OCI-LY7 (cell line): ENCODE data around the gene CHRNA7.

Experiments
- EZH2phosphoT487 ChIP-seq: fragments of 200-600 bp; sonication (generic); IDR thresholded peaks from 2 replicates; pipeline ENCODE4 v1.6.1; 2018; ENCODE audit warnings: low read depth, borderline replicate concordance, mild to moderate bottlenecking, mixed run types, antibody characterized with exemption, low read length, moderate library complexity, mixed read lengths
- TF ChIP-seq, protein P1 (sequence below): fragments of 200-600 bp; sonication (generic); conservative IDR thresholded peaks from 2 replicates; pipeline ENCODE4 v1.5.1; 2014; ENCODE audit warnings: mild to moderate bottlenecking, antibody characterized with exemption, low read length, moderate library complexity, mixed read lengths

DNA sequence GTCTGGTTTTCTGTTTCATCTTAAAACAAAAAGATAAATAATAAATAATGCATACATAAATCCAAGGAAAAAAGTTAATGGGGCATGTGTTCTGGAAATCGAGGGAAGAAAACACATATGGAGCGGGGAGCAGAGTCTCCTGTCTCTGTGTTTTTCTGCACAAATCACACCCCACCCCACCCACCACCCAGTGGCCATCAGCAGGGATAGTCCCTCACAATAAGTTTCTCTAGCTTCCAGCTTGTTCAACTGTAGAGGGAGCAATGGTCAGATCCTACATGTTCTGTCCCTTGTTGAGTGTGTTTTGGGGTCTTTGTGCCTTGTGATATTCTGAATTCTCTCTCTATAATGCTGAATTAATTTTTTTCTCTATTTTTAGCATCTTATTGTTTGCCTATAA lies 26.8 kb upstream of the CHRNA7 start:
- TF ChIP-seq, protein P1, sequence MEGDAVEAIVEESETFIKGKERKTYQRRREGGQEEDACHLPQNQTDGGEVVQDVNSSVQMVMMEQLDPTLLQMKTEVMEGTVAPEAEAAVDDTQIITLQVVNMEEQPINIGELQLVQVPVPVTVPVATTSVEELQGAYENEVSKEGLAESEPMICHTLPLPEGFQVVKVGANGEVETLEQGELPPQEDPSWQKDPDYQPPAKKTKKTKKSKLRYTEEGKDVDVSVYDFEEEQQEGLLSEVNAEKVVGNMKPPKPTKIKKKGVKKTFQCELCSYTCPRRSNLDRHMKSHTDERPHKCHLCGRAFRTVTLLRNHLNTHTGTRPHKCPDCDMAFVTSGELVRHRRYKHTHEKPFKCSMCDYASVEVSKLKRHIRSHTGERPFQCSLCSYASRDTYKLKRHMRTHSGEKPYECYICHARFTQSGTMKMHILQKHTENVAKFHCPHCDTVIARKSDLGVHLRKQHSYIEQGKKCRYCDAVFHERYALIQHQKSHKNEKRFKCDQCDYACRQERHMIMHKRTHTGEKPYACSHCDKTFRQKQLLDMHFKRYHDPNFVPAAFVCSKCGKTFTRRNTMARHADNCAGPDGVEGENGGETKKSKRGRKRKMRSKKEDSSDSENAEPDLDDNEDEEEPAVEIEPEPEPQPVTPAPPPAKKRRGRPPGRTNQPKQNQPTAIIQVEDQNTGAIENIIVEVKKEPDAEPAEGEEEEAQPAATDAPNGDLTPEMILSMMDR = no peak
- no peak for TF ChIP-seq EZH2phosphoT487
